ENCODE measurements around the gene PBXIP1.

Gene PBXIP1

GRCh38 chr1:154972517-154973343 lies 16.8 kb upstream of the PBXIP1 start:
- no peak for DNase-seq

GRCh38 chr1:154972213-154972516 lies 16.3 kb upstream of the PBXIP1 start:
- no peak for DNase-seq

GRCh38 chr1:154971341-154971998 lies 15.6 kb upstream of the PBXIP1 start:
- DNase-seq: no peak

- DNase-seq: no peak
Measured at GRCh38 chr1:154970631-154971340, 14.9 kb upstream of the PBXIP1 start, which contains the start of gene SHC1. TSS of gene SHC1 (minus strand) at chr1:154970747. CDS start at chr1:154970526, 221 bp downstream.

- DNase-seq: no peak
Measured at GRCh38 chr1:154969860-154970452, 14.1 kb upstream of the PBXIP1 start.

- no peak for DNase-seq
Measured at GRCh38 chr1:154969246-154969645, 13.3 kb upstream of the PBXIP1 start.

GRCh38 chr1:154968731-154969130 lies 12.8 kb upstream of the PBXIP1 start:
- DNase-seq: no peak

GRCh38 chr1:154967331-154967950 lies 11.5 kb upstream of the PBXIP1 start:
- no peak for DNase-seq

GRCh38 chr1:154966111-154966510 lies 10.2 kb upstream of the PBXIP1 start:
- no peak for DNase-seq

- DNase-seq: no peak
Measured at GRCh38 chr1:154964359-154964758, 8.5 kb upstream of the PBXIP1 start.

GRCh38 chr1:154963643-154964042 lies 7.7 kb upstream of the PBXIP1 start:
- DNase-seq: no peak

- no peak for DNase-seq
Measured at GRCh38 chr1:154962795-154963330, 7.0 kb upstream of the PBXIP1 start.

- DNase-seq: no peak
Measured at GRCh38 chr1:154962156-154962749, 6.4 kb upstream of the PBXIP1 start.

- DNase-seq: peak; percentile 85
Measured at GRCh38 chr1:154961207-154962155, 5.6 kb upstream of the PBXIP1 start, which contains the start of gene PYGO2. TSS of gene PYGO2 (minus strand) at chr1:154961782. CDS start at chr1:154961576, 206 bp downstream.

GRCh38 chr1:154960446-154961136 lies 4.7 kb upstream of the PBXIP1 start:
- DNase-seq: no peak

- DNase-seq: no peak
Measured at GRCh38 chr1:154959426-154959780, 3.5 kb upstream of the PBXIP1 start.

GRCh38 chr1:154958681-154959425 lies 3.0 kb upstream of the PBXIP1 start:
- no peak for DNase-seq

- no peak for DNase-seq
Measured at GRCh38 chr1:154958036-154958435, 2.1 kb upstream of the PBXIP1 start.

- DNase-seq: no peak
Measured at GRCh38 chr1:154957091-154957657, 1.3 kb upstream of the PBXIP1 start.

Measured in activated CD4-positive, CD25-positive, alpha-beta regulatory T cell treated with anti-CD3 and anti-CD28 coated beads, Interleukin-2, amount 50 U/mL, for 72 hours (primary cell).